Body of pancreas (tissue), 4 donors: Measurements from ENCODE around the gene JMJD8. TPM values are rescaled to one million over a fixed set of nuclear protein-coding genes. Genes with fewer than 3 reads are reported as not detected.

Experiments used
- ATAC-seq: fragments of 150-250 bp; one replicate; pipeline ENCODE4 v1.9.1; 2016
- DNase-seq, 4 donors: peaks; one replicate each; pipeline ENCODE4 v3.0.0-alpha.2; 2019
- H3K27ac ChIP-seq, 4 donors: fragments of 200-600 bp; sonication (generic); 1 replicate in 3 of 4; 2 replicates in 1 of 4; pipeline versions ENCODE4 v1.5.1 to v1.6.1; 2016 to 2019; ENCODE audit warnings: mild to moderate bottlenecking in 1 of 4, mixed read lengths in 1 of 4, moderate library complexity in 1 of 4
- H3K27me3 ChIP-seq, 2 donors: fragments of 200-600 bp; sonication (generic); one replicate each; pipeline ENCODE4 v1.6.0; 2016; ENCODE audit warnings: mild to moderate bottlenecking in 1 of 2
- H3K36me3 ChIP-seq, 2 donors: fragments of 200-600 bp; sonication (generic); replicated peaks in 1 of 2; 2 replicates each; pipeline ENCODE4 v1.5.1; 2016; ENCODE audit warnings: low read depth in 2 of 2; ENCODE audit not compliant: insufficient read depth in 1 of 2
- H3K4me1 ChIP-seq: fragments of 200-600 bp; sonication (generic); one replicate; pipeline ENCODE4 v1.6.0; 2016
- H3K4me3 ChIP-seq, 2 donors: fragments of 200-600 bp; sonication (generic); 1 replicate in 1 of 2; 2 replicates in 1 of 2; pipeline ENCODE4 v1.5.1; 2016 to 2019
- H3K9me3 ChIP-seq, 3 donors: fragments of 200-600 bp; sonication (generic); 1 replicate in 2 of 3; 2 replicates in 1 of 3; pipeline ENCODE4 v1.5.1; 2016
- POLR2A ChIP-seq, 3 donors: fragments of 450-650 bp; IDR thresholded peaks; one replicate each; pipeline ENCODE4 v1.6.1; 2016; ENCODE audit warnings: antibody characterized with exemption in 3 of 3, mild to moderate bottlenecking in 2 of 3
- WGBS, 2 donors: methylation state at CpG; one replicate each; pipeline ENCODE4 v1.1.5; 2017; 5-methylcytosine and 5-hydroxymethylcytosine counted together
- intact Hi-C: fragments of 100-400 bp; cut with DNase I; formaldehyde crosslinking; loops from one replicate; pipeline ENCODE4 v1.15.1; 2023
- total RNA-seq, 2 donors: library from RNA; depleted of rRNA; stranded (reverse); fragments of >200 nt; gene quantifications; one replicate each; pipeline ENCODE4 v1.1.0, GENCODE V29; 2016
- TF ChIP-seq, protein P1 (sequence below), 7 experiments: fragments of 450-650 bp in 4 of 7; fragments of 200-600 bp in 3 of 7; sonication (generic) in 3 of 7; IDR thresholded peaks; one replicate each; pipeline ENCODE4 v1.5.1; 2016 to 2019; ENCODE audit warnings: antibody characterized with exemption in 7 of 7

Gene JMJD8
- total RNA-seq, 2 donors from 2014 or later = 49.5 to 128 TPM

DNA sequence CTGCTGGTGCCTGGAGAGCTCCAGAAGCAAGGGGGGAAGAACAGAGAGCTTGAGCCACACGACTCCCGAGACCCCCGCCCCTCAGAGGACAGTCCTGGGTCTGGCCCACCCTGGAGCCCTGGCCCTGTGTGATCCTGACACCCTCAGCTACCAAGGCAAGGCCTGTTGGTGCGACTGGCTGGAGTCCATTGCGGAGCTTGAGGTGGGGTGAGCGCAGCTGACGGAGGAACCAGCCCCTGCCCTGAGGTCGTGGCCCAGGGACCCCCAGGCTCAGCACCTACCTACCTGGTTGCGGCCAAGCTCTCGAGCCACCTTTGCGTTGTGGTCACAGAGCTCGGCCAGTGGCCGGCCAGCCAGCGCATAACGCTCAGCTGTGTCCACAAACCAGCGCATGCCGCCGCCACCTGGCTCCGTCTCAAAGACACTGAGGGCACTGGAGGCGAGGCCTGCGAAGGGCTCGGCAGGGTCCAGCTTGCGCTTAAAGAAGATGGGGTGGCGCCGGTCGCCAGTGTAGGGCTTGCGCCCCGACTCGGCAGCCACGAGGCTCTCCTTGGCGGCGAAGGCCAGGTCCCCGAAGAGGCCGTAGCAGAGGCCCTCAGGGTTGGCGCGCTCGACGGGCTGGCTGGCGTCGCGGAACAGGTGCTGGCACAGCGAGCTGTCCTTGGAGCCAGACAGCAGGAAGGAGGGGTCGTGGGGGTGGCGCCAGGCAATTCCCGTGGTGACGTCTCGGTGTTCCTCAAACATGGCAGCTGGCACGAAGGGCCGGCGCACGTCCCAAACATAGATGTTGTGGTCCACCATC is 2.5 kb upstream of the JMJD8 start:
- H3K4me1 ChIP-seq = peaks cover 64% of the 10 kb centered on the region
- DNase-seq = no peak
- 83 to 89% methylated on average over 13 to 45 of the region's 51 CpGs for WGBS, 2 donors
- H3K27ac ChIP-seq = no peak overlapping the region
- H3K36me3 ChIP-seq = peaks cover 10 to 11% of the 10 kb centered on the region in 2 donors
- TF ChIP-seq, protein P1, sequence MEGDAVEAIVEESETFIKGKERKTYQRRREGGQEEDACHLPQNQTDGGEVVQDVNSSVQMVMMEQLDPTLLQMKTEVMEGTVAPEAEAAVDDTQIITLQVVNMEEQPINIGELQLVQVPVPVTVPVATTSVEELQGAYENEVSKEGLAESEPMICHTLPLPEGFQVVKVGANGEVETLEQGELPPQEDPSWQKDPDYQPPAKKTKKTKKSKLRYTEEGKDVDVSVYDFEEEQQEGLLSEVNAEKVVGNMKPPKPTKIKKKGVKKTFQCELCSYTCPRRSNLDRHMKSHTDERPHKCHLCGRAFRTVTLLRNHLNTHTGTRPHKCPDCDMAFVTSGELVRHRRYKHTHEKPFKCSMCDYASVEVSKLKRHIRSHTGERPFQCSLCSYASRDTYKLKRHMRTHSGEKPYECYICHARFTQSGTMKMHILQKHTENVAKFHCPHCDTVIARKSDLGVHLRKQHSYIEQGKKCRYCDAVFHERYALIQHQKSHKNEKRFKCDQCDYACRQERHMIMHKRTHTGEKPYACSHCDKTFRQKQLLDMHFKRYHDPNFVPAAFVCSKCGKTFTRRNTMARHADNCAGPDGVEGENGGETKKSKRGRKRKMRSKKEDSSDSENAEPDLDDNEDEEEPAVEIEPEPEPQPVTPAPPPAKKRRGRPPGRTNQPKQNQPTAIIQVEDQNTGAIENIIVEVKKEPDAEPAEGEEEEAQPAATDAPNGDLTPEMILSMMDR (IDR thresholded peaks at IDR 0.05) = no peak
- no peak for TF ChIP-seq POLR2A (IDR thresholded peaks at IDR 0.05)
- H3K9me3 ChIP-seq = no peaks in the 10 kb centered on the region
- ATAC-seq = no peak
- intact Hi-C loops = no loop called here
- H3K4me3 ChIP-seq = no peak overlapping the region
- no peaks in the 10 kb centered on the region for H3K27me3 ChIP-seq

DNA sequence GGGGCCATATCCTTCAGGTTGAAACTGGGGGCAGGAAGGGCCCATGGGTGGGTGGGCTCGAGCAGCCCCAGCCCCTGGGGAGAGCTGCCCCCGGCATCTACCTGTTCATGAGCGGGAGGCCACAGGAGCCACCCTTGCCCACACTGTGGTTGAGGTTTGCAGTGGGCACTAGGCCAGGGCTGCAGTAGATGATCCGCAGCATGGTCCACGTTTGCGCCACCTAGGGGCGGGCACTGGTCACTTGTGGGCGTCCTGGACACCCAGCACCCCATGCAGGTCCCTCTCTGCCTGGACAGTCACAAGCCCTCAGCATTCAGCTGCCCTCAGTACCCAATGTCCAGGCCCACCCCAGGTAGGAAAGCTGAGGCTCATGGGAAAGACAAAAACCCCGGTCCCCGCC is 1.8 kb upstream of the JMJD8 start:
- intact Hi-C loops = no loop called here
- TF ChIP-seq POLR2A (IDR thresholded peaks at IDR 0.05) = no peak
- TF ChIP-seq, protein P1 (IDR thresholded peaks at IDR 0.05) = peak; percentile 19 to 44 (median 35)
- H3K4me3 ChIP-seq = no peak overlapping the region
- H3K36me3 ChIP-seq = peaks cover 11 to 12% of the 10 kb centered on the region in 2 donors
- no peak overlapping the region for H3K27ac ChIP-seq
- H3K4me1 ChIP-seq = peaks cover 69% of the 10 kb centered on the region
- no peaks in the 10 kb centered on the region for H3K9me3 ChIP-seq
- no peak for ATAC-seq
- no peaks in the 10 kb centered on the region for H3K27me3 ChIP-seq
- peak; percentile 65 to 77 (median 65) for DNase-seq
- 24 to 55% methylated on average over 3 to 10 of the region's 10 CpGs for WGBS, 2 donors

DNA sequence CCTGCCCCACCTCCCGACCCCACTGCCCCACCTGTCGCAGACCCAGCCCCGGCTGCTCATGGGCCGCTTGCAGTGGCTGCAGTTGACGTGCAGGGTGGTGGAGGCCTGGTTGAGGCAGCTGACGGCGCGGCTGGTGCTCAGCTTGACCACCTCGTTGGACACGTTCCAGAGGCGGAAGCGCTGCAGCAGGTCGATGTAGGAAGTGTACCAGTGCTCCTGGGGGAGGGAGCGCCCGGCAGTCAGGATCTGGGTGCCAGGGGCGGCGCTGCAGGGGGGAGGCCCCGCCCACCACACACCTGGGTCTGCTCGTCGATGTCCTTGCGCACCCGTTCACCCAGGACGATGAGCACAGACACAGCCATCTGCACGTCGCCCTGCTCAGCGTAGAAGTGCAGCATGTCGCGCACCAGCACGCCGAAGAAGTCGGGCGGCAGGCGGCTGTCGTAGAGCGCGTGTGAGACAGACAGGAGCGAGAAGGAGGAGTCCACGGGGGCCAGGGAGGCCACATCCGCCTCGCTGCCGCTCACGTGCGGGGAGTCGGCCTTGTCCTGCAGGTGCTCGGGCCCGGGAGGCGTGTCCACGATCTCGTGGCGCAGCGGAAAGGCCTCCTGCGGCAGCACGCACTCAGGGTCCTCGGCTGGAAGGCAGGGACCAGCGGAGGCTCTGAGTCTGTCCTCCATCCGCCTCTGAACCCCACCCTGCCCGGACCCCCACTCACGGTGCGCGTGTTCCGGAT is 995 bp upstream of the JMJD8 start:
- H3K4me1 ChIP-seq = peaks cover 67% of the 10 kb centered on the region
- intact Hi-C loops = no loop called here
- peak overlapping the region in 1 of 4 donors; percentile 49 for H3K27ac ChIP-seq
- no peak overlapping the region for H3K4me3 ChIP-seq
- H3K27me3 ChIP-seq = no peaks in the 10 kb centered on the region
- H3K36me3 ChIP-seq = peaks cover 11 to 12% of the 10 kb centered on the region in 2 donors
- ATAC-seq = no peak
- DNase-seq = peak in 2 of 4 donors; percentile 40 to 47
- H3K9me3 ChIP-seq = no peaks in the 10 kb centered on the region
- TF ChIP-seq POLR2A (IDR thresholded peaks at IDR 0.05) = no peak
- TF ChIP-seq, protein P1 (IDR thresholded peaks at IDR 0.05) = no peak
- WGBS, 2 donors = 84 to 90% methylated on average over 35 to 44 of the region's 61 CpGs

DNA sequence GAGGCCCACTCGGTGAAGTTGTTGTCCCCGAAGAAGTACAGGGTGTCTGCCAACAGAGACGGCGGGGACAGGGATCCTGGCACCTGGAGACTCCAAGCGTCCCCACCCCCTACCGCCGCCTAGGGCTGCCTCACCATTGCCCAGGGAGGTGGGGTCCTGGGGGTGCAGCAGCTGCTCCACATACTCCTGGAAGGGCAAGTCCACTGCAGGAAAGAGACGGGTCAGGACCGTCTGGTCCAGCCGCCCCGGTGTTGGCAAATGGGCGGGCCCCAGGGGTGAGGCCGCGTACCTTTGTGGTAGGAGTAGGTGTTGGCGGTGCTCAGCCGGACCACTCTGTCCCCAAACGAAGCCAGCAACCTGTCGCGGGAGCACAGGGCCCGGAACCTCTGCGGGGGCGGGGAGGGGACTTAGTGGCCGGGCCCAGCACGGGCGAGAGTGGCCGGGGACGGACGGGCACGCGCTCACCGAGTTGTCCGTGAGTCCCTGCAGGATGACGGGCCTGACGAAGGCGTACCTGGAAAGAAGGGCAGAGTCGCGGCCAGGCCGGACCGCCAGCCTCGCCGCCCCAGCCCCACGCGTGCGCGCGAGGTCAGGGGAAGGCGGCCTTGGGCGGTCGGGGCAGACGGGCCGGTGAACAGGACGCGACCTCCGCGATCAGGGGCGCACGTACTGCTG is 601 bp downstream of the JMJD8 start:
- no peak for ATAC-seq
- DNase-seq = peak in 2 of 4 donors; percentile 32 to 40
- intact Hi-C loops = no loop called here
- peak overlapping the region; percentile 33 to 89 (median 66) for H3K27ac ChIP-seq
- H3K4me1 ChIP-seq = peaks cover 63% of the 10 kb centered on the region
- no peaks in the 10 kb centered on the region for H3K27me3 ChIP-seq
- TF ChIP-seq POLR2A (IDR thresholded peaks at IDR 0.05) = no peak
- TF ChIP-seq, protein P1 (IDR thresholded peaks at IDR 0.05) = no peak
- H3K4me3 ChIP-seq = peak overlapping the region; percentile 26 to 34
- H3K36me3 ChIP-seq = peaks cover 11 to 12% of the 10 kb centered on the region in 2 donors
- WGBS, 2 donors = 7 to 11% methylated on average over 5 to 56 of the region's 57 CpGs
- no peaks in the 10 kb centered on the region for H3K9me3 ChIP-seq
